ENCODE results near the gene IL13.

The IL13 gene

GRCh38 chr5:132669966-132670882 lies 12.3 kb downstream of the IL13 start:
- H3K4me2 ChIP-seq (ENCODE audit: low read length, poor library complexity, severe bottlenecking): no peak overlapping the region
- no peaks in the 10 kb centered on the region for H3K79me1 ChIP-seq (replicated peaks; ENCODE audit: low read length, poor library complexity, severe bottlenecking)
- no peak for DNase-seq
- H3K9me3 ChIP-seq (ENCODE audit: control insufficient read depth, low read length): no peaks in the 10 kb centered on the region
- H2AFZ ChIP-seq (ENCODE audit: low read depth, low read length): no peak overlapping the region
- H4K91ac ChIP-seq (ENCODE audit: low read length): no peak overlapping the region
- H3K18ac ChIP-seq (ENCODE audit: low read depth in 1 of 2, low read length in 2 of 2): no peak overlapping the region
- H3K4ac ChIP-seq (ENCODE audit: low read depth in 1 of 2, low read length in 2 of 2): no peak overlapping the region
- H2BK120ac ChIP-seq (ENCODE audit: low read depth, low read length): no peak overlapping the region
- no peak overlapping the region for H2BK12ac ChIP-seq (ENCODE audit: low read length in 2 of 2)
- H3K23ac ChIP-seq (ENCODE audit: low read length in 2 of 2): no peak overlapping the region
- peaks cover 10% of the 10 kb centered on the region for H3K4me1 ChIP-seq (ENCODE audit: control insufficient read depth, insufficient read depth, low read depth, low read length)
- 87% methylated on average over 16 of the region's 16 CpGs for WGBS
- peaks cover 10% of the 10 kb centered on the region in 2 experiments for H3K27me3 ChIP-seq (ENCODE audit: control insufficient read depth in 1 of 2, insufficient read depth in 1 of 2, low read length in 2 of 2)
- H4K8ac ChIP-seq (ENCODE audit: low read length): no peak overlapping the region
- H3K9ac ChIP-seq (ENCODE audit: low read length): no peak overlapping the region
- H2BK5ac ChIP-seq (ENCODE audit: low read depth, low read length, poor library complexity, severe bottlenecking): no peak overlapping the region
- no peak overlapping the region for H3K27ac ChIP-seq (ENCODE audit: low read length, poor library complexity, severe bottlenecking)
- no peaks in the 10 kb centered on the region for H3K36me3 ChIP-seq (ENCODE audit: control insufficient read depth in 1 of 2, insufficient read depth in 2 of 2, low read depth in 1 of 2, low read length in 2 of 2)
- no peak overlapping the region for H2AK5ac ChIP-seq (ENCODE audit: low read length, severe bottlenecking)
- H3K14ac ChIP-seq (ENCODE audit: low read length in 2 of 2): no peak overlapping the region
- no peak overlapping the region for H2BK15ac ChIP-seq (ENCODE audit: low read depth, poor library complexity, severe bottlenecking)
- H3K4me3 ChIP-seq (ENCODE audit: insufficient read depth in 1 of 2, low read depth in 1 of 2, low read length in 2 of 2): no peak overlapping the region

- H3K27ac ChIP-seq (ENCODE audit: low read length, poor library complexity, severe bottlenecking): no peak overlapping the region
- no peak overlapping the region for H2BK5ac ChIP-seq (ENCODE audit: low read depth, low read length, poor library complexity, severe bottlenecking)
- H2BK120ac ChIP-seq (ENCODE audit: low read depth, low read length): no peak overlapping the region
- no peak overlapping the region for H3K14ac ChIP-seq (ENCODE audit: low read length in 2 of 2)
- H3K9me3 ChIP-seq (ENCODE audit: control insufficient read depth, low read length): no peaks in the 10 kb centered on the region
- no peak overlapping the region for H2AFZ ChIP-seq (ENCODE audit: low read depth, low read length)
- no peak overlapping the region for H3K18ac ChIP-seq (ENCODE audit: low read depth in 1 of 2, low read length in 2 of 2)
- H2BK12ac ChIP-seq (ENCODE audit: low read length in 2 of 2): no peak overlapping the region
- H4K8ac ChIP-seq (ENCODE audit: low read length): no peak overlapping the region
- no peak overlapping the region for H3K4me3 ChIP-seq (ENCODE audit: insufficient read depth in 1 of 2, low read depth in 1 of 2, low read length in 2 of 2)
- no peak overlapping the region for H3K4me2 ChIP-seq (ENCODE audit: low read length, poor library complexity, severe bottlenecking)
- no peaks in the 10 kb centered on the region for H3K79me1 ChIP-seq (replicated peaks; ENCODE audit: low read length, poor library complexity, severe bottlenecking)
- no peak overlapping the region for H2BK15ac ChIP-seq (ENCODE audit: low read depth, poor library complexity, severe bottlenecking)
- no peak overlapping the region for H3K23ac ChIP-seq (ENCODE audit: low read length in 2 of 2)
- no peak for DNase-seq
- H3K4me1 ChIP-seq (ENCODE audit: control insufficient read depth, insufficient read depth, low read depth, low read length): peaks cover 10% of the 10 kb centered on the region
- no peak overlapping the region for H3K9ac ChIP-seq (ENCODE audit: low read length)
- 100% methylated on average over 3 of the region's 3 CpGs for WGBS
- H3K36me3 ChIP-seq (ENCODE audit: control insufficient read depth in 1 of 2, insufficient read depth in 2 of 2, low read depth in 1 of 2, low read length in 2 of 2): no peaks in the 10 kb centered on the region
- no peak overlapping the region for H3K4ac ChIP-seq (ENCODE audit: low read depth in 1 of 2, low read length in 2 of 2)
- no peak overlapping the region for H4K91ac ChIP-seq (ENCODE audit: low read length)
- peaks cover 10% of the 10 kb centered on the region in 2 experiments for H3K27me3 ChIP-seq (ENCODE audit: control insufficient read depth in 1 of 2, insufficient read depth in 1 of 2, low read length in 2 of 2)
- no peak overlapping the region for H2AK5ac ChIP-seq (ENCODE audit: low read length, severe bottlenecking)
Measured at GRCh38 chr5:132671000-132671399, 13.0 kb downstream of the IL13 start.

GRCh38 chr5:132673488-132673887 lies 15.5 kb downstream of the IL13 start:
- no peak overlapping the region for H2BK5ac ChIP-seq (ENCODE audit: low read depth, low read length, poor library complexity, severe bottlenecking)
- H3K14ac ChIP-seq (ENCODE audit: low read length in 2 of 2): no peak overlapping the region
- WGBS: no CpG with 5 or more reads among the region's 1 CpG
- H3K23ac ChIP-seq (ENCODE audit: low read length in 2 of 2): no peak overlapping the region
- no peak overlapping the region for H3K4me3 ChIP-seq (ENCODE audit: insufficient read depth in 1 of 2, low read depth in 1 of 2, low read length in 2 of 2)
- H2BK120ac ChIP-seq (ENCODE audit: low read depth, low read length): no peak overlapping the region
- H4K8ac ChIP-seq (ENCODE audit: low read length): no peak overlapping the region
- H2BK12ac ChIP-seq (ENCODE audit: low read length in 2 of 2): peak overlapping the region in 1 of 2 experiments; percentile 18
- H3K27ac ChIP-seq (ENCODE audit: low read length, poor library complexity, severe bottlenecking): no peak overlapping the region
- peaks cover under 1 to 3% of the 10 kb centered on the region in 2 experiments for H3K27me3 ChIP-seq (ENCODE audit: control insufficient read depth in 1 of 2, insufficient read depth in 1 of 2, low read length in 2 of 2)
- H2BK15ac ChIP-seq (ENCODE audit: low read depth, poor library complexity, severe bottlenecking): no peak overlapping the region
- H3K4ac ChIP-seq (ENCODE audit: low read depth in 1 of 2, low read length in 2 of 2): no peak overlapping the region
- H3K79me1 ChIP-seq (replicated peaks; ENCODE audit: low read length, poor library complexity, severe bottlenecking): no peaks in the 10 kb centered on the region
- no peak overlapping the region for H3K9ac ChIP-seq (ENCODE audit: low read length)
- H3K4me1 ChIP-seq (ENCODE audit: control insufficient read depth, insufficient read depth, low read depth, low read length): peaks cover 17% of the 10 kb centered on the region
- no peaks in the 10 kb centered on the region for H3K36me3 ChIP-seq (ENCODE audit: control insufficient read depth in 1 of 2, insufficient read depth in 2 of 2, low read depth in 1 of 2, low read length in 2 of 2)
- H2AFZ ChIP-seq (ENCODE audit: low read depth, low read length): no peak overlapping the region
- no peak overlapping the region for H2AK5ac ChIP-seq (ENCODE audit: low read length, severe bottlenecking)
- H4K91ac ChIP-seq (ENCODE audit: low read length): no peak overlapping the region
- no peaks in the 10 kb centered on the region for H3K9me3 ChIP-seq (ENCODE audit: control insufficient read depth, low read length)
- H3K4me2 ChIP-seq (ENCODE audit: low read length, poor library complexity, severe bottlenecking): no peak overlapping the region
- no peak overlapping the region for H3K18ac ChIP-seq (ENCODE audit: low read depth in 1 of 2, low read length in 2 of 2)
- DNase-seq: no peak

GRCh38 chr5:132673939-132674630 lies 16.1 kb downstream of the IL13 start, which contains the start of gene IL4:
IL4 (plus strand) TSS chr5:132673989; CDS start chr5:132674051, 62 bp downstream.
- Histone ChIP-seq H3K4me2 (ENCODE audit: low read length, poor library complexity, severe bottlenecking) (no peak within 1 kb of the TSS), H3K36me3 (ENCODE audit: control insufficient read depth in 1 of 2, insufficient read depth in 2 of 2, low read depth in 1 of 2, low read length in 2 of 2) (no peaks in the 10 kb centered on the region), H3K4me1 (ENCODE audit: control insufficient read depth, insufficient read depth, low read depth, low read length) (peaks cover 17% of the 10 kb centered on the region), H4K91ac (ENCODE audit: low read length) (peak within 1 kb of the TSS; percentile 19), H2AFZ (ENCODE audit: low read depth, low read length) (no peak within 1 kb of the TSS), H2BK15ac (ENCODE audit: low read depth, poor library complexity, severe bottlenecking) (peak within 1 kb of the TSS; percentile 82), H3K23ac (ENCODE audit: low read length in 2 of 2) (no peak within 1 kb of the TSS), H3K4ac (ENCODE audit: low read depth in 1 of 2, low read length in 2 of 2) (peak within 1 kb of the TSS; percentile 50 to 71), H3K27me3 (ENCODE audit: control insufficient read depth in 1 of 2, insufficient read depth in 1 of 2, low read length in 2 of 2) (peaks cover 0 to 5% of the 10 kb centered on the region in 2 experiments), H3K79me1 (replicated peaks; ENCODE audit: low read length, poor library complexity, severe bottlenecking) (no peaks in the 10 kb centered on the region), H3K4me3 (ENCODE audit: insufficient read depth in 1 of 2, low read depth in 1 of 2, low read length in 2 of 2) (peak within 1 kb of the TSS in 1 of 2 experiments; percentile 66), H2BK12ac (ENCODE audit: low read length in 2 of 2) (peak within 1 kb of the TSS; percentile 87 to 88), H3K18ac (ENCODE audit: low read depth in 1 of 2, low read length in 2 of 2) (peak within 1 kb of the TSS; percentile 8 to 76), H2BK5ac (ENCODE audit: low read depth, low read length, poor library complexity, severe bottlenecking) (no peak within 1 kb of the TSS), H2AK5ac (ENCODE audit: low read length, severe bottlenecking) (peak within 1 kb of the TSS; percentile 88), H2BK120ac (ENCODE audit: low read depth, low read length) (peak within 1 kb of the TSS; percentile 15), H3K14ac (ENCODE audit: low read length in 2 of 2) (peak within 1 kb of the TSS in 1 of 2 experiments; percentile 66), H4K8ac (ENCODE audit: low read length) (peak within 1 kb of the TSS; percentile 27), H3K27ac (ENCODE audit: low read length, poor library complexity, severe bottlenecking) (peak within 1 kb of the TSS; percentile 88), H3K9ac (ENCODE audit: low read length) (peak within 1 kb of the TSS; percentile 81), H3K9me3 (ENCODE audit: control insufficient read depth, low read length) (no peaks in the 10 kb centered on the region)
- DNase-seq: no peak
- WGBS: 83% methylated on average over 14 of the region's 14 CpGs

All from mesenchymal stem cell (in vitro differentiated cells and primary cell).